HG03342 (cell line): ENCODE results near the gene DOK6.
A peak's percentile ranks its signal among the peaks of the same experiment; 100 is the strongest.
"Not testable (repeated sequence)": the region's sequence is repeated elsewhere in the genome, so short reads cannot be mapped to it uniquely, and the experiment has no call there.

Experiments used
- ATAC-seq: cut with Tn5 transposase; IDR thresholded peaks from one replicate; pipeline ENCODE4 v1.9.1; 2021; ENCODE audit warnings: mild to moderate bottlenecking, moderate library complexity; ENCODE audit not compliant: unreplicated experiment

The DOK6 gene

DNA sequence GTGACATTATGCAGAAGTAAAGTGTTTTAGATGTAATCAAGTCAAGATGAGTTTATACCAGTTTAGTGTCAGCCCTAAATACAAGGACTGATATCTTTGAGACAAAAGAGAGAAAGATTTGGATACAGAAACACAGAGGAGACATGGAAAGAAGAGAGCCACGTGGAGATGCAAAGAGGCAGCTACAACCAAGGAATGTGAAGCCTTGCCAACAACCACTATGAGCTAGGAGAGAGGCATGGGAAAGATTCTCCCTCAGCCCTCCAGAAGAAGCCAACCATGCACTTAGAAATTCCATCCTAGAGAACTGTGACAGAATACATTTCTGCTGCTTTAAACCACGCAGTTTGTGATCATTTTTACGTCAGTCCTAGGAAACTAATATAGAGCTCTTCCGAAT, 217.2 kb downstream of the DOK6 start:
- ATAC-seq: no peak

GRCh38 chr18:69622184-69622583, 221.5 kb downstream of the DOK6 start:
- ATAC-seq: no peak

DNA sequence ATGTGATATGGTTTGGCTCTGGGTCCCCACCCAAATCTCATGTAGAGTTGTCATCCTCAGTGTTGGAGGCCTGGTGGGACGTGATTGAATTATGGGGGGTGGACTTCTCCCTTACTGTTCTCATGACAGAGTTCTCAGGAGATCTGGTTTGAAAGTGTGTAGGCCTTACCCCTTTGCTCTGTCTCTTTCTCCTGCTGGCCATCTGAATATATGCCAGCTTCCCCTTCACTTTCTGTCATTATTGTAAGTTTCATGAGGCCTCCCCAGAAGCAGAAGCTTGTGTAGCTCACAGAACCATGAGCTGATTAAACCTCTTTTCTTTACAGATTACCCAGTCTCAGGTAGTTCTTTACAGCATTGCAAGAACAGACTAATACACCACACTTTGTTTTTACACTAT, 222.3 kb downstream of the DOK6 start:
- no peak for ATAC-seq

DNA sequence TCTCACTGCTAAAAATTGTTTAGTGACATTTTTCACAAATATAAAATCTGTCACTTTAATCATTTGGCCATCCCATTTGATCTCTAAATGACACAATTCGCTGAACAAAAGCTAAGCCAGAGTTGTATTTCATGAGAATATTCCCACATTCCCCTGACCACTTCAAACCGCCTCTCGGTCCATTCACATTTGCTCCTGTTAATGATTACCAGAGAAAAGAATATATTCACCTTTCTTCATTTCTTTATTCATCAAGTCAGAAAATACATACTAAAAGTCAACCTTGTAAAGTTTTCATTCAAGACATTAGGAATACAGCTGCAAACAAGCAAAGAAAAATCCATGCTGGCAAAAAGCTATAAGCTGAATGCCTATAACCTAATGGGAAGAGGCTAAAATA, 225.5 kb downstream of the DOK6 start:
- no peak for ATAC-seq

DNA sequence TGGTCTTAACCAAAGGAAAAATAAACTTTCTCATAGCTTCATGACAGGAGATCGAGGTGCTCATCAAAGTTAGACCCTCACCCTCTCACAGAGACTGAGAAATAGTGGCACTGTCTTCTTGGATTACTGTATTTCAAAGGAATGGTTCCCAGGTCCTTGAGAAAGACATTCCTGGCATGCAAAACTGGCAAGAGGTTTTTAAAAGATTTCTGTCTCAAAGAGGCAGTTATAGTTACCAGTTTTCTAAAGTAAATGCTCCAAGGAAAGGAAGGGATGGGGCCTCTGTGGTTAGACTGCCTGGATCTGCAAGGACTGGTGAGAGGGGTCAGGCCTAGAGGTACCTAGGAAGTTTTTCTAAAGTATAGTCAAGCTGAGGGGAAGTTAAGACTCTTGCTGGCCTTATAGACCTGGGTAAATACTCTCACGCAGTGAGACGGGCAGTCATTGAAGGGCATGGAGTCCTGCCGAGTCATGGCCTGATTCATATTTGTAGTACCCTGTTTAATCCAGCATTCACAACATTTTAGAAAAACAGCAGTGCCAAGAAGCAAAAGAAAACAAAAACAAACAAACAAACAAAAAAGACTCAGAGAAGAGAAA, 226.1 kb downstream of the DOK6 start:
- no peak for ATAC-seq

DNA sequence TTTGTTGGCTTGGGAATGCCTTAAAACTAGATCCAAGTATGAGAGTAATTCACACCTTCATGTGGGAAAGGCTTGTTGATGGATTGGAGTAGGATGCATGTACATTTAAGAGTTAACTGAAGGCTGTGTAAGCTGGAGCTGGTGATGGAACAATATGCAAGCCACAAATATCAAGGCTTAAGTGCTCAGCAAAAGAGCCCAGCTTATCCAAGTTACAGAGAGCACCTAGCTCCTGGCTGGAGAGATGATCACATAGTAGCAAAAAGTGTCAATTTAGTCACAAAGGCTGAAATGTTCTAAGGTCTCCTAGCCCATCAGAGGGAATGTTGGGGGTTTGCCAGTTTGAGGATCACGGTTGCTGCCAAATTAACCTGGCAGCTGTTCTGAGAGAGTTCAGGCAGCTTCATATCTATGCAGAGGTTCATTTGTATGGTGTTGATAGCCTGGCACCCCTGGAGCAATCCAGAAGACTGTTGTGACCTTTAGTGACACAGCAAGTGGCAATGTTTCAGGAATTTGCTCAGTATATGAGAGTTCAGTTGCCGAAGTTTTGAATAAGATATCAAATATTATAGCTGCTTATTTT, 228.2 kb downstream of the DOK6 start:
- ATAC-seq: no peak

DNA sequence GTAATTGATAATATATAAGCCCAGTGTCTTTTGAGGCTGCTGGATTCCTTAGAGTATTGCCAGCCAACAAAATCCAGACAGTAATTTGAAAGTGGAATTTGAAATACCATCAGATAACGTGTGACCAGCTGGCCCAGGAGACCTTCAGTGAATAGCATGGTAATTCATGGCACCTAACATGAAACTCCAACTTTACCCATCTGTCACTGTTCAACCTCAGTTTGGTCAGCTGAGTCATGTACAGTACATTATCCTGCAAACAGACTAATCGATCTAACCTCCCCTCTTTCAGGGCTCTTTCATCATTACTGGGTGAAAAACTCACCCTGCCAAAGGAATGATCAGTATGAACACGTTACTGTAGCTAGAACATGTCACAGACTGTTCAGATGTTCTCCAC, 230.6 kb downstream of the DOK6 start:
- ATAC-seq: no peak

DNA sequence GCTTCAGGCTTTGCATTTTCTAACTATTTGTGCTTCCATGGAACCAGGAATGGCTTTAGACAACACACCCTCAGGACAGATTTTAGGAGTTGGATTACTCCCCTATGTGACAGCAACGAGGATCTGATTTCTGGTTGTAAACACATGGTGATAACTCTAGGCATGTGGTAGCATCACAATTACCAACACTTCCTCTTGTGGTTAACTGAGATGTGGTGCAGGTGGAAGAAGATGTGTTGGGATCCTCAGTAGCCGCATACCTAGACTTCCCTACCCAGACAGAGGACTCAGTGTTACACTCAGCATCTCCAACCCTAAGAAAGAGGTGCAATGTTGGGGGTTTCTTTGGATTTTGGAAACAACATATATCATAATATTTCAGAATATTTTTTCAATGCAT, 234.8 kb downstream of the DOK6 start:
- no peak for ATAC-seq

DNA sequence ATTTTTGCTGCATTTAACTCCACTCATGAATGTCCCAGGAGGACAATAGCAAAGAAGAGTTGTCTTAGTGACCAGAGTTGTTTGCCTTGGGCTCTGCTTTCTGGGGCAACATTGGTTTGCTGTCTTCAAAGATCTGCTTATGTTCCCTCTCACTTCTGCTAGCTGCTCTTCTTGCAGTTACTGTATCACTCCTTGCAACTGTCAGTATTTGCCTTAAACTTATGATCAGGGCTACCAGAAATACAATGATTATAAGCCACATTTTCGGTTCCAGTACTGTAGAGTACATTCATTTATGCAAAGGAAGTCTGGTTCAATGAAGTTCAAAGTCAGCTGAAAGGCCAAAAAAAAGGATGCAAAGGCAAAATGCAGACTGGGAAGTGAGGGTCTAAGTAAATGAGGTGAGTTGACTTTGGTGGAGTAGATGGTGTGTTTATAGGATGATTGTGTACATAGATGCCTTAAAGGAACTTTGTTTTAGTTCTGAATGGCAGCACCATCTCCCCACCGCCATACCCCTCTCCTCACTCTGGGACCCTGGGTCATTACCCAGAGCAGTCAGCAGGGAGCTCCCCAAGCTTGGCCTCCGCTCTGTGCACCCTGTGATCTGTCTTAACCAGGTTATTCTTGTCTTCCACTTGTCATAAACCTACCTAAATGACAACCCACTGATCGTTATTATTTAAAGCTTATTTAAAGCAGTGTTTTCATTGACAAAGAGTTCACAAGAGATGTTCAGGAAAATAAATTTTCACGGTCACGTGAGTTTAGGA, 236.0 kb downstream of the DOK6 start:
- peak; percentile 61 for ATAC-seq

DNA sequence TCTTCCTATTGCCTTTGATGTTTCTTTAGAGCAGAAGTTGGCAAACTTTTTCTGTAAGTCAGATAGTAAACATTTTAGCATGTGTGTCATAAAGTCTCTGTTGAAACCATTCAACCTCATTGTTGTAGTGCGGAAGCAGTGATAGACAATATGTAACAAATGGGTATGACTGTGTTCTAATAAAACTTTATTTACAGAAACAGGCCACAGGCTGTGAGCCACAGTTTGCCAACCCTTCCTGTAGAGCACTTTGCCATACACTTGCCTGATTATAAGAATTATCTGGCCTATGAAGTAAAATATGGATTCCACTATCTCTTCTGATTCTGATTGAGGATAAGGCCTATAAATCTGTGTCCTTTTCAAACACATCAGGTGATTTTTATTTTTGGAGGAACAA, 237.4 kb downstream of the DOK6 start:
- no peak for ATAC-seq

DNA sequence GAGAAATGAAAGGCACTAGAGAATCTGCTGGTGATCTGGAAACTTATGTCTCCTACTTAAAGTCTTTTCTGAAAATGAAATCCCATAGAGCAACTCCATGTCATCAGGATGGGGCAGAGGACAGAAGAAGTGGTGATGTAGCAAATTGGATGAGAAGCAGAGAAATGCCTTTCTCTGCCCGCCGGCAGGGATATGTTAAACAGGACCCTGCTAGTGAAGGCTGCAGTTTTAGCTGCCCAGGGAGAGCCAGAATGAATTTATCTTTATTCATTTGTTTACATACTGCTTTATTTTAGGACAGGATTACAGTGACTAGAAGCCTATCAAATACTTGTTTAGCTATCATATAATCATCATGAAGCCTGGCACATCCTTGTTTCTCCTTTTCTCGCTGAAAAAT, 247.0 kb downstream of the DOK6 start:
- no peak for ATAC-seq

DNA sequence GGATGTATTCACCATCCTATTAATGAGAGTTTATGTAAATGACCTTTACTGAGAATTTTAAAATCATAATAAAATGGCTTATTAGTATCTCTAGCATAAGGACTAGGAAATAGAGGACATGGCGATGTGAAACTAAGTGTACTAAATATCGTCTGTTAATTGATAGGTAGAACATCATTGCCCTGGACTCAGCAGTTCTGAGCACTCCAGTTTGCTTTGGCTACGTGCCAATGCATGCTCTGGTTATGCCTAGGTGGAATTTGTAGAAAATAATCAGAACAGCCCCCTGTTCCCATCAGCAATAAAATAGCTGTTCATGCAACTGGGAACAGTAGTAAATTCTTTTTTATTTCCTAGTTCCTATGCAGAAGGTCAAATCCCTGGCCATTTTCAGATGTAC, 247.8 kb downstream of the DOK6 start:
- no peak for ATAC-seq

DNA sequence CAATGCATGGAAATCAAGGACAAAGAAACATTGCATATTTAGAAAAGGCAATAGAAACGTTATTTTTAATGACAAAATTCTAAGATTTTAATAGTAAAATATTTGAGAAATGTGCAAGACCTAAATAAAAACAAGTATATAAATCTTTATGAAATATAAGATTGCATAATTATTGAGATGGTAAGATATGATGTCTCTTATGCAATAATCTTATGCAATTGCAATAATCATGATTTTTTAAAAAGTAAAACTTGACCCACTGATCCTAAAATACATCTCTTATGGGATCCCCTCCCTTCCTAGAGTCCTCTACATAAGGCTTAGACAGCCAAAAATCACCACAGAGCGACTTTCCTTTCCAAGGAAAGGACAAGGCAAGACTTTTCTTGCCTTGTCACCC, 249.0 kb downstream of the DOK6 start:
- ATAC-seq: no peak

DNA sequence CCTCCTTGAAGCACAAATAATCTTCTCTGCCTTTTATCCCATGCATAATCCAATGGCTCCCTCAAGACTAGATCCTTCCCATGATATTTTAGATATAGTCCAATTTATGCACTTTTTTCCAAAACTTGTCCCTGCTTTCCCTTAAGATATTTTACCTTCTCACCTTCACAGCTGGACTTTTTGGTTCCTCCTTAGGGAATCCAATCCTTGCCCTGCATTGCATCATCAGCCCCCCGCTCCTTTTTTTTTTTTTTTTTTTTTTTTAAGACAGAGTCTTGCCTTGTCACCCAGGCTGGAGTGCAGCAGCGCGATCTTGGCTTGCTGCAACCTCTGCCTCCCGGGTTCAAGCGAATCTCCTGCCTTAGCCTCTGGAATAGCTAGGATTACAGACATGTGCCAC, 250.6 kb downstream of the DOK6 start:
- ATAC-seq: no peak

DNA sequence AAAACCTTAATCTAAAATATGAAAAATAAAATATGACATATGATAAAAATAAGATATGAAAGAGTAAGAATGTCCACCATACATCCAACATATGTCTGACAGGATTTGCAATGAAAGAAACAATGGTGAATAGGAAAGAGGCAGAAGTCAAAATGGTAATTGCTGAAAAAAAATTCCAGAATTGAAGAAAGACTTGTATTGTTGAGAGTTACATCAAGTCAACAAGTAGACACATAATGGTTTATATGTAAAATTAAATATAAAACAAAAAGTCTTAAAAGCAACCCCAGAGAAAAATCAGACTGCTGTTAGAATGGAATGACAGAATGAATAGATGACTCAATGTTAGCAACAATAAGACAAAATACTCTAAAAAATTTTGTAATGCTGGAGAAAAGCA, 255.1 kb downstream of the DOK6 start:
- no peak for ATAC-seq

- ATAC-seq: no peak
Observed at GRCh38 chr18:69658103-69658502, 257.4 kb downstream of the DOK6 start.

DNA sequence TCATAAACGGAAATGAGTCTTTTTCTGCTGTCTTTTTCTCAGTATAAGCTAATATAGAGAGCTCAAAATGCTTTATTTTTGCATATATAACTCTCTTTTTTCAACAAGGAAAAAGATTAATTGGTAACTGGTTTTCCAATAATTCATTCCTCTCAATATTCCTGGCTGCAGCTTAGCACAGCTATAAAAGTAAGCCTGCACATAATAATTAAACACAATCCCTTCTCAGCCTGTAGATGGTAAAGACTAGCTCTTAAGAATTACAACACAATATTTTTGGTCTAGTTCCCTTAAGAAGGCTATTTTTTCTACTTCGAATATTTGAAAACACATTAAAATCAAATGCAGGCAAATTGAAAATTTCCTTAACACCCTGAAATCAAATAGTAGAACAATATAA, 258.0 kb downstream of the DOK6 start:
- ATAC-seq: no peak

DNA sequence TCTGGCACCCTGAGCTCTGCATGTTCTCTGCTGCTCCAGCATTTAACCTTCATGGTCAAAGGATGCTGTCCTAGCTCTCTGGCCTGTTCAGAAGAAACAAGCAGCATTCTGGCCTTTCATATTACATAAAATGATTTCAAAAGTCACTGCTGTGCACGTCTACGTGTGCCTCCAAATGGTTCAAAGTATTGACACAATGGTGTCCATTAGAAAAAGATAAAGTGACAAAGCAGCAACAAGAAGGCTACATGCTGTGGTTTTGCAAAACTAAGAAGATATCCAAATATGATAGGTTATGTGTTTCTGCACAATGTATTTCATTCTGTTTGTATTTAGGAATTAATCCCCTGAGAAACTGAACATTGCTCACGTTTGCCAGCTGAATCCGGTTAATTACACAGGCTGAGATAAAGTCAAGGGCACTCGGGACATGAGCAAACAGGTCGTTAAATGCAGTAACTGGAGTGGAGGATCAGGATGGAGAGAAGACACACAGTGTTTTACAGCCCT, 258.5 kb downstream of the DOK6 start:
- no peak for ATAC-seq

- not testable (repeated sequence) for ATAC-seq
Observed at GRCh38 chr18:69662090-69662489, 261.4 kb downstream of the DOK6 start.

DNA sequence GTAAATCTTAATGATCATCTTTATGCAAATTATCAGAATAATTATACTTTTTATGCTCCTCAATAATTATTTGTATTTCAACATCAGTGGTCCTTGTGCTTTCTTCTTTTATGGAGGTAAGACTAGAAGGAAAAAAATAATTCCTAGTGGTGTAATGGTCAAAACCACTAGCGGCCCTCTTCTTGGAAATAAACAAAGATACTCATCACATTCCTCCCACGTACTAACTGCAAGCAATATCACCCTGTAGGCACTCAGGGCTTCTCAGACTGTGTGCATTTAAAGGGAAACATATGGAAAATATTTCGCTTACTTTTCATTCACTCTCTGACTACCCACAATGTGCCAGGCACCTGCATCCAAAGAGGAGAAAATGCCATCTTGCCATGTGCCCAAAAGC, 263.7 kb downstream of the DOK6 start:
- ATAC-seq: no peak

DNA sequence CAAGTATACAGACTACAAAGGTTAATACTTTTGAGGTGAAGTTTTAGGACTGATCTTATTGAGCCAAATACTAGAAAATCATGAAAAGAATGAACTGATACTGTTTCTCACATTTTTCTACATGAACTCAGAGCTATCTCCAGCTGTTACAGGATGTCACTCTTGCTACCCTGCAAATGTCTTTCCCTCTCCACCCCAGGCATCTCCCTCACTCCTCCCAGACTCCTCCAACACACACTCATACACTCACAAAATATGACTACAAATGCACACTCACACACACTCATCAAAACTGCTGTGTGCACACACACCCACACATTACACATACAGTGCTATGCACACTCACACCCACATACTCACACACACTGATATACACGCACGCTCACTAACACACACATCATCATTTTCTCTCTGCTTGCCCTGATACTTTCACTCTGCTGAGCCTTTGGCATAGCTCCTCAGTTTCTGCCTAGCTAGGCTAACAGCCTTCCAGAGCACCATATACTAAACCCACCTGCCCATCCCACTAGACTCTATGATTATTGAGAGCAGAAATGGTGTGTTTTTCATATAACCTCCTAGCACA, 273.7 kb downstream of the DOK6 start:
- ATAC-seq: no peak

GRCh38 chr18:69674966-69675365, 274.3 kb downstream of the DOK6 start:
- no peak for ATAC-seq
